WTC11 (cell line): Measurements from ENCODE around the gene PITPNM3.

Experiments used
- ATF3 ChIP-seq: sonication (generic); formaldehyde crosslinking; conservative IDR thresholded peaks from 2 replicates; pipeline ENCODE4 v1.8.1; 2022; ENCODE audit warnings: mild to moderate bottlenecking, missing genetic modification reagents
- CREM ChIP-seq: sonication (generic); formaldehyde crosslinking; IDR thresholded peaks from 2 replicates; pipeline ENCODE4 v1.8.1; 2022; ENCODE audit warnings: mild to moderate bottlenecking, missing genetic modification reagents, moderate library complexity
- CTCF ChIP-seq: fragments of 200-600 bp; IDR thresholded peaks from 2 replicates; pipeline ENCODE4 v1.8.0; 2022; ENCODE audit warnings: antibody characterized with exemption
- FOXJ3 ChIP-seq: sonication (generic); formaldehyde crosslinking; IDR thresholded peaks from 2 replicates; pipeline ENCODE4 v1.9.0; 2021; ENCODE audit warnings: missing genetic modification reagents, mild to moderate bottlenecking, borderline replicate concordance
- KAT7 ChIP-seq: sonication (generic); formaldehyde crosslinking; IDR thresholded peaks from 2 replicates; pipeline ENCODE4 v1.8.1; 2023; ENCODE audit warnings: missing genetic modification reagents, mild to moderate bottlenecking, borderline replicate concordance
- OVOL2 ChIP-seq: fragments of 250-450 bp; sonication (Bioruptor Pico); IDR thresholded peaks from 2 replicates; pipeline ENCODE4 v1.9.0; 2021; ENCODE audit warnings: mild to moderate bottlenecking, borderline replicate concordance
- TEAD4 ChIP-seq: sonication (generic); formaldehyde crosslinking; IDR thresholded peaks from 2 replicates; pipeline ENCODE4 v1.8.0; 2022; ENCODE audit warnings: mild to moderate bottlenecking, missing genetic modification reagents
- USF2 ChIP-seq: sonication (generic); formaldehyde crosslinking; IDR thresholded peaks from 2 replicates; pipeline ENCODE4 v1.8.1; 2023; ENCODE audit warnings: mild to moderate bottlenecking, missing genetic modification reagents, moderate library complexity
- ZNF138 ChIP-seq: sonication (generic); formaldehyde crosslinking; conservative IDR thresholded peaks from 2 replicates; pipeline ENCODE4 v1.8.1; 2022; ENCODE audit warnings: mild to moderate bottlenecking, moderate library complexity, missing genetic modification reagents
- ZNF219 ChIP-seq: sonication (generic); formaldehyde crosslinking; IDR thresholded peaks from 2 replicates; pipeline ENCODE4 v1.8.0; 2023; ENCODE audit warnings: missing genetic modification reagents, mild to moderate bottlenecking, borderline replicate concordance
- ZNF232 ChIP-seq: sonication (generic); formaldehyde crosslinking; IDR thresholded peaks from 2 replicates; pipeline ENCODE4 v1.8.0; 2022; ENCODE audit warnings: mild to moderate bottlenecking, missing genetic modification reagents

- no peak for TF ChIP-seq FOXJ3
- no peak for TF ChIP-seq CTCF
- TF ChIP-seq OVOL2 (CRISPR knock-in tag), result no peak
- TF ChIP-seq CREM (CRISPR knock-in tag), result no peak
- TF ChIP-seq ZNF232 (CRISPR knock-in tag), result no peak
- no peak for TF ChIP-seq ZNF138 (CRISPR knock-in tag)
- no peak for TF ChIP-seq USF2 (CRISPR knock-in tag)
- TF ChIP-seq ATF3 (CRISPR knock-in tag), result no peak
- TF ChIP-seq ZNF219 (CRISPR knock-in tag), result no peak
- no peak for TF ChIP-seq KAT7
- TF ChIP-seq TEAD4 (CRISPR knock-in tag), result no peak
Observed at GRCh38 chr17:6472517-6472916, 83.8 kb downstream of the PITPNM3 start.
